Measurements from ENCODE around the gene GFRA4.

The GFRA4 gene

DNA sequence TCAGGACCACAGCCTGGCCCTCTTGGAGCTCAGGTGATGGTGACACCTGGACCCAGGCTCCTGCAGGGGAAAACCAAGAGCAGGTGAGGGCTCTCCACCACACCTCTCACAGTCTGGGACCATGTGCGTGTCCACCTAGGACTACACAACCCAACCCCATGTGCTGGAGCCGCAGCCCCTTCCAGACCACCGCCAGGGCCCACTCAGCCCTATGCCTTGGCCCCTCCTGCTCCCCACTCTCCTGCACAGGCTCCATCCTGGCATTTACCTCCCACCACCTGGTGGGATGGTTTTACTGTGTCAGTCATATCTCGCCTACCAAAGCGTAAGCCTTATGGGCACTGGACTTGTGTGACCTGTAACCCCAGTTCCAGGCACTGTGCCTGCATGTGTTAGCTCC, 31.7 kb upstream of the GFRA4 start:
- DNase-seq (ENCODE audit: low spot score) = no peak

DNA sequence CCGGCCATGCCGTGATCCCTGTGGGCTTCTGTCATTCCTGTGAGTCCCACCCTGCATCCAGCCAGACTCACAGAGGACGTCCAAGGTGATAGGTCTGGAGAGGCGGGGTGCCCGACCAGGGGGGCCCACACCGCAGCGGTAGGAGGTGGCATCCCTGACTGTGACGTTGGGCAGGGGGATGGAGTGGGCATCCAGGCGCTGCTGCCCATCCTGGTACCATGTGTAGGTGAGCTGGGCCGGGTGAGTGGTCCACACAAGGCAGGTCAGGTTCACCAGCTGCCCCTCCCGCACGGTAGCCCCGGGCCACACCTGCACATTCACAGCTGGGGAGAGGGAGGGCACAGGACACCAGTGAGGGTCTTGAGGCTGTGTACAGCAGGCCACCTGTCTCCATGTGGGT, 30.2 kb upstream of the GFRA4 start:
- DNase-seq (ENCODE audit: low spot score) = no peak

DNA sequence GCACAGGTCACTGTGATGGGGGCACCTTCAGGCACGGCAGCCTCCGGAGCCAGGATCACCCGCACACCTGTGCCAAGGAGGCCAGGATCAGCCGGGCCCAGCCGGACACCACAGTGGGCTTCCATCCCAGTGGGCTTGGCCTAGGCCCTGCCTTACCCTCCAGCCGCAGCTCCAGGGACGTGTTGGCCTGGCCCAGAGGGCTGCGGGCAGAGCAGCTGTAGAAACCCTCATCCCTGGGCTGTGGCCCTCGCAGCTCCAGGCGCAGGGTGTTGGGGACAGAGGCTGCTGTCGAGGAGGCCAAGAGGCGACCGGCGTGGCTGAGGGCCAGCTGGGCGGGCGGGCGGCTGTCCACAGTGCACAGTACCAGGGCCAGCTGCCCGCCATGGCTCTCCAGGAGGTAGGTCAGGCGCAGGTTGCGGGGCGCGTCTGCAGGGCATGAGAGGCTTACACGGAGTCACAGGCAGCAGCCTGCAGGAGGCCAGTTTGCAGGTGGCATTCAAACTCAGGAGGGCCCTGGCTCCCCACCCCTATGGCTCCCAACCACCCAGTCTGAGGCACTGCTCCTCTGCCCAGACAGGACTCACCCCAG, 29.6 kb upstream of the GFRA4 start:
- no peak for DNase-seq (ENCODE audit: low spot score)

DNA sequence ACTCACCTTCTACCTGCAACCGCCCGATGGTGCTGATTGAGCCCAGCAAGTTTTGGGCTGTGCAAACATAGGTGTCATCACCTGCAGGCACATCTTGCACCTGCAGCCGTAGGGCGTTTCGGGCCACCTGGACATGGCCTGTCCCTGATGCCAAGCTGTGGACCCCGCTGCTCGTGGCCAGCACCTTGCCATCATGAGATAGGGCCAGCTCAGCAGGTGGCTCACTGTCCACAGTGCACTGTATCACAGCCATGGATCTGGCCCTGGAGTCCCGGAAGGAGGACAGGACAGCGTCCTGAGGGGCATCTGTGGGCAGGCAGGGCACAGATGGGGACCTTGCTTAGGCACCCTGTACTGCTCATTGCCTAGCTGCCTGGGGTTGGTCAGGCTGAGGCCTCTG, 28.7 kb upstream of the GFRA4 start:
- DNase-seq (ENCODE audit: low spot score) = no peak

DNA sequence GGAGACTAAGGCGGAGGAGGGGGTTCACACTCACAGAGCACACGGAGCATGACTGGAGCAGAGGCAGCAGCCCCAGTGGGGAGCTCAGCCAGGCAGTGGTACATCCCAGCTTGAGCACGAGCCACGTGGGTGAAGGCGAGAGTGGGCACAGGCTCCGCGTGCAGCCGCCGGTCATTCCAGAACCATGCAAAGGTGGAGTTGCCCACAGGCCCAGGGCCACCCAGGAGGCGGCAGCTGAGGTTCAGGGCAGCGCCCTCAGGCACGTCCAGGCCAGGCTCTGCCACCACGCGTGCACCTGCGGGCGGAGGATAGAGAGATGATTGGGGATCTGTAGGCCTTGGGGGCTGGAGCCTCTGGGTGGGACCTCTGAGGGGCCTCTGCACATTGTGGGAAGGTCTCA, 28.1 kb upstream of the GFRA4 start:
- no peak for DNase-seq (ENCODE audit: low spot score)

DNA sequence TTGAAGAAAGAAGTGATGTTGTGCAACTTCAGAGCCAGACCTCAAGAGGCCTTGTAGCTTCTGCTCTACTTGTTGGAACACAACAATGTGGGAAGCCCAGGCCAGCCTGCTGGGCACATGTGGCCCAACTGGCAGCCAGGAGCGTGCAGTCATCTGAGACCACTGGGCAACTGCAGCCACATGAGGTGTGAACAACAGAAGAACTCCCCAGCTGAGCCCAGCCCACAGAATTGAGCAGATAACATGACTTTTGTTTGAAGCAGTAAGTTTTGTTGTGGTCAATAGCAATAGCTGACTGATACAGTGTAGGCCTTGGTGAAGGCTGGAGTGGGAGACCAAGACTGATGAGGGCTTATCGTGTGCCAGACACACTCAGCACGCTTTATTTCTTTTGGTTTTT, 27.2 kb upstream of the GFRA4 start:
- DNase-seq (ENCODE audit: low spot score) = no peak

DNA sequence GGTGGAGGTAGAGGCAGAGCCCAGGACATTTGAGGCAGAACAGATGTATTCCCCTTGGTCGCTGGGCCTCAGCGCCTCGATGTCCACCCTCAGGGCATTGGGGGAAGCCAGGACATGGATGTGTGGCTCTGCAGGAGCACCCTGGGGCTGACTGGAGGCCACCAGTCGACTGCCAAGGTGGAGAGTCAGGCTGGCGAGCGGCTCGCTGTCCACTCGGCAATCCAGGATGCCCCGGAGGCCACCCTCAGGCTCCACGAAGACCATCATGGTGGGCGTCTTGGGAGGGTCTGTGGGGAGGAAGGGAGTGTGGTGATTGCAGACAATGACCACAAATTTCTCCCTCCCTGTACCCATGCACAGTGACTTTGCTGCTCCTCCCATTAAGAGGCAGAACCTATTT, 26.8 kb upstream of the GFRA4 start:
- no peak for DNase-seq (ENCODE audit: low spot score)

DNA sequence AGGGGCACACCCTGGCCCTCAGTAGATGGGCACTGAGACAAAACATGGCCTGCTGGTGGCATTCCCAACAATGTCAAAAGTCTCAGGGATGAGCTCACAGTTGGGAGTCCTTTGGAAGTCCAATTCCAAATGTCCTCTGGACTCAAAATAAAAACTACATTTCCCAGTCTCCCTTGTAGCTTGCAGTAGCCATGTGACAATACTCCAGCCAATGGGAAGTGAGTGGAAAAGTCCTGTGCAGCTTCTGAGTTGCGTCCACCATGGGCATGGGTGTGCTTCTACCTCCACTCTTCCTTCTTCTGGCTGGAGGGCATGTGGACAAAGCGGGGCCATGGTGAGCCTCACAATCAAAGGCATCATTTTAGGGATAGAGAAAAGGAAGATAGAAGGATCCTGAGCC, 24.5 kb upstream of the GFRA4 start:
- no peak for DNase-seq (ENCODE audit: low spot score)

DNA sequence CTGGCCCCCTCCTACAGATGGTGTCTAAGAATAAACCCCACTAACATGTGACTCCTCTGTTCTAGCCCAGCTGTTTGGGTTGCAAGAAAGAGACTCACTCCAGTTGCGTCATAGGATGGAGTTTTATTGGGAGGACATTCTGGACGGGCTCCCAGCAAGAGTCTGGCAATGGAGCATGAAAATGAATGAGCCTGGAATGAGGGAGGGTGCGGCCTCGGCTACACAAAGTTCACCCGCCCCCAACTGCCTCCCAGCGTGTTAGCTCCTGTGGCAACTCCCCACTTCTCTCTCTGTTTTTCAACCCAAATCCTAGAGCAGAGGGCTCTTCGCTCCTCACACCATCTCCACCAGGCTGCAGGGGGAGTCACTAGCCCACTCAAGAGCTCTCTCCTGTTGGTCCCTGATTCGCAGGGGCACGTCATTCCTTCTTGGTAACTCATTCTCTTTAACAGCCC, 23.7 kb upstream of the GFRA4 start:
- DNase-seq (ENCODE audit: low spot score) = no peak

DNA sequence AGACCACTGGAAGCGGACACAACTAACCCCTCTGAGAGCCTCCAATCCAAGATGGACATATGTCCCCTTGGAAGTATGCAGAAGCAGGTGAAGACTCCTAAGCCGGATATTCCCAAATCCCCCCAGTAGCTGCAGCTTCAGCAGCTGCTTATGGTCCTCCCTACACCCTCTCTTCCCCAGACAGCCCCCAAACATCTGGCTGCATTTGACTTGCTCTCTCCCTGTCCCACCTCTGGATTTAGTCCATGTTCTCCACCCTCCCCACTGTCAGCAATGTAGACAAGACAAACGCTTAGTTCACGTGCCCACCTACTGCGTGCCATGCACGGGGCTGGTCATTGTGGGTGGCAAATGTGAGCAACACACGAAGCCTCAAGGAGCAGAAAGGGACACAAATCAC, 23.2 kb upstream of the GFRA4 start:
- no peak for DNase-seq (ENCODE audit: low spot score)

DNA sequence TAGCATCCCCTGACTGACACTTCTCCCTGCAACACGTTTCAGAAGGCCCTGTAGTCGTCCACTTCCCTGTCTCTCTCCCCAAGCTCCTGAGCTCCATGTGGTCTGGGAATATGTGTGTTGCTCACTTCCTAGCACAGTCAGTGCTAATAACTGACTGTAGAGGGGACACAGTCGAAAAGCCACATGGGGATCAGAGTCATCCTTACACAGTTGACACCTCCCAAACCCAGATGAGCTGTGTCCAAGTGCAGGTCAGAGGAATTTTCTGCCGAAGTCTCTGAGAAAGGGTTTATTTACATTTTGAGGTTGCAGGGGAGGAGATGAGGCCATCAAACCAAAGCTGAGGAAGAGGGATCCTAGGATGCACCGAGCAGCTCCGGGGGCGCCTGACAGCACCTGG, 22.1 kb upstream of the GFRA4 start:
- DNase-seq (ENCODE audit: low spot score) = no peak

DNA sequence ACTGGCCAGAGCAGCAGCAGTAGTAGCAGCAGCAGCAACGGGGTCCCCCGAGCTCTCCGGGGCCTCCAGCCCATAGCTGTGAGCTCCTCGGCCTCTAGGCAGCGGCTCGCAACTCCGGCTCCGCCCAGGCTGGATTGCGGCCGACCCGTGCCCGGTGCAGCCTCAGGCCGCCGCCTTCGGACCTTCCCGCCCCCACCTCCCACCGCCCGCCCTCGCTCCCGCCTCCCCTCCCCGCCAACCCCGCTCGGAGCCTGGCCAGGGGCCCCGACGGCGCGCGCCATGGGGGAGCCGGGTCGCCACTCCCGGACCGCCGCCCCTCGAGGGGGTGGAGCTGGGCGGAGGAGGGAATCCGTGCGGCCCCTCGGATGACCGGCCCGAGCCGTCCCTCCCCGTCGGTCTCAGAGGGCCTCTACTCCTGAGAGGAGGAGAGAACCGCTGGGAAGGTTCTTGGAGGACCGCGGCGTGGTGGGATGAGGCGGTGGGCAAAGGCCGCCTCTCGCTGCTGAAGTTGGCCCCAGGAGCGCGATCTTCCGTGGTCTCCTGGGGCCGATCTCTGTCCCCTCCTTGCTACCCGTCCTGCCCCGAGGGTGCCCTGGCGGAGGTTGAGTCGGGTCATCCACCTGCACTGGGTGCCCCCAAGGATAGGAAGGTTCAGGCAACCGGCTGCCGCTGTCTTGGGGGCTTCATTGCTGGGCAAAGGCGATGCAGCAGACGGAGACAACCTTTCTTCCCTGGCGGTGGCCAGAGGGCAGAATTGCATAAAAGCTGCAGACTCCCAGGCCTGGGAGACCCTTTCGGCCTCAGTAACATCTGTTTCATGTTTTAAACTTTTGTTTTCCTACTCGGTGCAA, 19.0 kb upstream of the GFRA4 start, which contains the start of gene ADAM33:
ADAM33 (minus strand) TSS at position 80 of the 851 bp plus-strand sequence; CDS start at position 74, 6 bp downstream.
- DNase-seq (ENCODE audit: low spot score) = no peak

DNA sequence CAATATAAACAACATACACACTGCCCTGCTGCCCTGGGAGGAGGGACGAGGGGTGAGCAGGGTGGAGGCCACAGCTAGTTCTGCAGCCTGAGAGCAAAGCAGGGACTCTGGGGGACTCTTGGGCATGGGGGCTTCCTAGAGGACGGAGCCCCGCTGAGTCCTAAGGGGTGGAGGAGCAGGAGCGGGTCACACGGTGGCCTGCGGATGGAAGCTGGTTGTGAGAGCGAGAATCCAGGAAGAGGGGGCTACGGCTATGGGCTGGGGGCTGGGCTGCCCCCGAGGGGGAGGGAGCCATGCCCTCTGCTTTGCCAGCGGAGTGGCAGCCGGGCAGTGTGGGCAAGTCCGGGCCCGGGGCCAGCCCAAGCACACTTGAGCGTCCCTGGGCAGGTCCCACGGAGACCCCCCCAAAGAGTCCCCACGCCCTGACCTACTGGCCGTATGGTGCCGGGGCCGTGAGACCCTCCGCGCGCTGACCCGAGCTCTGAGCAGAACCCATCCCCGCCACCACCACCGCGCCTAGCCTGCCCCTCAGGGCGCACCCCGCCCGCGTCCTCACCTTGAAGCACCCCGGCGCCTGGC, 18.2 kb upstream of the GFRA4 start:
- no peak for DNase-seq (ENCODE audit: low spot score)

DNA sequence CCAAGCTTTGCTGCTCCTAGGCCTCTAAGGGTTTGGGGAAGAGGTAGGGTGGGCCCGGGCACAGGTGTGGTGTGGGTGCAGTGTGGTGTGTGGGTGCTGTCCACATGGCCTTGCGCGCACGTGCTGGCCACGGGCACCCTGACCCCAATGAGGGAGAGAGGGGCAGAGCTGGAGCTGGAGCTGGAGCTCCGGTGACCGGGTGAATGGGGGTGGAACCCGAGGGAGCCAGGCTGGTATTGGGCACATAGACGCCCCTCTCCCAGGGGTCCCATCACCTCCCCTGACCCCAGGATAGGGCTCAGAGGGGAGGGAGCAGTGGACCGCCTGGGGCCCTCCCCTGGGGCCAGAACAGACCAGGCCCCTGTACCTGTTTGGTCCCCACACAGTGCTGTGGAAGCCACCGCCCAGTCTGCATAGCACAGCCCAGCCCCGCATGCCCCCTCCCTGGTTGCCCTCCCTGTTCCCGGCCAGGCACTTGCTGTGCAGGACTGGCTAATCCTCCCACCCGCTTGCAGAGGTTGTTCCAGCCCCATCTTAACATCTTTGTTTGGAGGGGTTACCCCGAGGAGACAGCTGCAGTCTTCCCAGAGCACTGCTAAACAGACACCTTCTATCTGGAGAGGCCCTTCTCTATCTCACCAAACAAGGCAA, 17.6 kb upstream of the GFRA4 start:
- no peak for DNase-seq (ENCODE audit: low spot score)

DNA sequence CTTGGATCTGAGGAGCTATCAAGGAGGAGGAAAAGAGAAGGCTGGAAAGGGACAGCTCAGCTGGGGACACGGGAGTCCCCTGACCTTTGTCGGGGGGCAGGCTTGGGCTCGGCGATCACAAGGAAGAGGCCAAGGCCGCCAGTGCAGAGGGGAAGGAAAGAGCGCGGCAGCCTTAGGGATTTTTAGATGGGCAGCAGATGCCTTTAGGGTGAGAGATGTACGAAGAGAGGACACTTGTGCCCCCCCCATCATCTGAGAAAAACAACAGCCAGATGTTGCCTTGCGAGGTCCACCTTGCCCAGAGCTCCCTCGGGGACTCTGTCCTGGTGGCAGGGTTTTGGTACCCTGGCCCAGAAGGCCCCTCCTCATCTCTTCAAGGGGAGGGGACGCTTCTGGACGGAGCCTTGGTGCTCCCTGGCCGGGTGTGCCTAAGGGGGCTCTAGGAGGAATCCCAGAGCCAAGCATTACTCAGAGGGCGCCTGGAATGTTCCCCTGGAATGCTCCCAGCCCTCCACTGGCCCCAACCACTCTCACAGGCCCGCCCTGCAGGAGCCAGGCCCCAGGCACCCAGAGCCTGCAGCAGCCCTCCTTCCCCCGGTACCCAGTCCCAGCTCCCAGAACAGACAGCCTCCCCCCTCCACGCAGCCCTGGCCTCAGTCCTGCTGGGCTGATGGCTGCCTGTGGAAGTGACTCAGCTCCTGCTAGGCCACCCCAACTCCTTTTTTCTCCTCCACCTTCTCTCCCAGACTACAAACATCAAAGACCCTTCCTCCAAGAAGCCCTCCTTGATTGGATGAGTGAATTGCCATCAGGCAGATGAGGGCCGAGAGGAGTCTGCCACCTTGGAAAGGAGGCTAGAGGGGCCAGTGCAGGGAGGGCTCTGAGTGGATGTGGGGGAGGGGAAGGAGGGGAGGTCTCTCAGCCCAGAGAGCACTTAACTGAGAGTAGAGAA, 16.8 kb upstream of the GFRA4 start:
- no peak for DNase-seq (ENCODE audit: low spot score)

DNA sequence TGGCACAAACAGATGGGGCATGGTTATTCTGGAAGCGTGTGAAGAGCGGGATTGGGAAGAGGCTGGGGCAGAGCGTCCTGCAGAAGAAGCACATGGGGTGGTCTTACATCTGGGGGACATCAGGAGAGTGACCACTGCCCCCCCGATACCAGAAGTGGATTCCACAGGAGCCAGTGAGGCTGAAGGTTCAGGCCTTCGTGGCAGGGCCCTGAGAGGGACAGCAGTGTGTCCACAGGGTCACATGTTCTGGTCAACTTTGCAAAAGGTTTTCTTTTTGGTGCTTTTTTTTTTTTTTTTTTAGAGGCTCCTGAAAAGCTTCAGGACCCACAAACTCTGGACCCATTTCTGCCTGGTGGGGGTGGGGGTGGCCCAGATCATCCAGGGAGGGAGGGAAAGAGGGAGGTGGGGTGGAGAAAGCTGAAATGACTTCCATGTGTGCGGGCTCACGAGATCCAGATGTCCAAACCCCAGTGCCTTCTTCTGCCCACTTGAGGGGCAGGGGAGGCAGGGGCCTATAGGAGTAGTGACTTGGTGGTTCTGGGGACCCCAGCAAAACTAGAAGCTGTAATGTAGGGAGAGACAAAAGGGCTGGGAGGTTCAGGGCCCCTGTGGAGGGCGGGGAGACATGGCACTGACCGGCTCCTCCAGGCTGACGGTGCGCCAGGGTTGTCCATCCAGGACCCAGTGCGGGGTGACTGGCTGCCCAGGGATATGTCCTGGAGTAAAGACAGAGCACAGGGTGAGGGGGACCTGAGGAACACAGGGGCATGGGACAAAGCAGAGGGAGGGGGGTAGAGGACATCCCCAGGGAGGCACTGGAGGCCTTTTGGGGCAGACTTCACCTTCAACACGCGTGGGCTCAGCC, 15.9 kb upstream of the GFRA4 start:
- no peak for DNase-seq (ENCODE audit: low spot score)

DNA sequence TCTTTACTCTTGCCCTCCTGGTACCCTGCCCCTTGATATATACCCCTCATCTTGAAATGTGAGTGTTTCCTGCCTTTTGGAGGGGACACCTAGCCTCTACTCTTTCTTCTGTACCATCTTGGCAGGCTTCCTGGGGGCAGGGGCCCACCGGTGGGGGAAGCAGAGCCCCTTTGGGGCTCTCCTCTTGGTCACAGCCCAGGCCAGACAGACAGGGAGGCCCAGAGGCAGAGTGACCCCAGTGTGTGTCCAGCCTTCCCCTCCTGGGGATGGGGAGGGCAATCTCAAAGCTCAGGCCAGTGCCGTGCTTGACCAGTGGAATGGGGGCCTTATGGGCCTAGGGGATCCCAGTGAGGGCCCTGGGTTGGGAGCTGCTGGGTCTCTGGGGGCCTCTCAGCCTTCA, 15.0 kb upstream of the GFRA4 start:
- no peak for DNase-seq (ENCODE audit: low spot score)

DNA sequence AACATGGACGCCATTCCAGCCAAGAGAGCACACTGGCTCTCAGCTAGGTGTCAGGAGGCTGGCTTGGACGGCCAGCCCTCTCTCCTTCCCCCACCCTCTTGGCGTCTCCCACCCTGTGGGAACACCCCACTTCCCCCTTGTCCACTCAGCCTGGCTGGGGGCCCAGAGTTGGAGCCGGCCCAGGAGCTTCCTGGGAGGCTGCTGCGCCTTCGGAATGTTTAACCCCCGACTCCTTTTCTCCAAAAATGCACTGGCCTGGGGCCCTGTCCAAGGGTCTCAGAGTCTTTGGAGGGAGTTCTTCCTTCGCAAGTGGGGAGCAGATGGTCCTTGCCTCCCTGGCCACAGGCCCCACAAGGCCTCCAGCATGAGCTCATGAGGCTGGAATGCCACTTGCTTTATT, 14.5 kb upstream of the GFRA4 start:
- no peak for DNase-seq (ENCODE audit: low spot score)

DNA sequence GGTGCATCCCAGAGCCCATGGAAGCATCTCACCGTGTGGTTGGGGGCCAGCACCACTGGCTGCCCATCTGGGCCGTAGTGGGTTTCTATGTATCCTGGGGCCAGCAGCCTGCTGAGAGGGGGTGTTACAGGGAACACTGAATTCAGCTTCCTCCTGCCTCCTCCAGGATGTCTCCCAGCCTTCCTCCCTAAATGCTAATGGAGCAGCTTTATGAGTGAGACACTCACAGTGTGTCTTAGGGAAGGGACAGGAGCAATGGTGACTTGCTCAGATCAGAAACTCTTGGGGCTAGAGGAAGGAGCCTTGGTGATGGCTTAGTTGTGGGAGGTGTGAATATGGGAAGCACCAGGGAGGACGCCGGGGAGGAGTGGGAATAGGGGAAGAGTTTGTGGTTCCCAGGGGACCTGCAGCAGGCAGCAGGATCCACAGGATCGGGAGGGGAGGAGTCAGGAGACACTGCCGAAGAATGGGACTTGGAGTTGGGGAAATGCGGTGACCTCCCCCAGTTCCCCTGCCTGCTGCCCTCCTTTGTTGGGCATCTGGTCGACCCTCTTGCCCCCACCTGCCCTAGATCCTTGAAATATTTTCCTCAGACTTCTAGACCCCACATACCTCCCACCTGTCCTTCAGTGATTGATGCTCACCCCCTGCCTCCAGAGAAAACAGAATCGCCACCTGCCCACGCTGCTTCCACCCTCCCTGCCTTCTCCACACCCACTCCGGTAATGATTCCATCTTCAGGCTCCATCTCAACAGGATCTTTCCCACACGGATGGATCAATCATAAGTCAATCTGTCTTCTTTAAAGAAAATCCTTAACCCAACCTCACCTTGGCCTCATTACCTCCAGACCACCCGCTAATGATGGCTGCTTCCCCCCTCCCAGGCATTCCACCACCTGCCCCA, 12.0 kb upstream of the GFRA4 start:
- DNase-seq (ENCODE audit: low spot score) = no peak

DNA sequence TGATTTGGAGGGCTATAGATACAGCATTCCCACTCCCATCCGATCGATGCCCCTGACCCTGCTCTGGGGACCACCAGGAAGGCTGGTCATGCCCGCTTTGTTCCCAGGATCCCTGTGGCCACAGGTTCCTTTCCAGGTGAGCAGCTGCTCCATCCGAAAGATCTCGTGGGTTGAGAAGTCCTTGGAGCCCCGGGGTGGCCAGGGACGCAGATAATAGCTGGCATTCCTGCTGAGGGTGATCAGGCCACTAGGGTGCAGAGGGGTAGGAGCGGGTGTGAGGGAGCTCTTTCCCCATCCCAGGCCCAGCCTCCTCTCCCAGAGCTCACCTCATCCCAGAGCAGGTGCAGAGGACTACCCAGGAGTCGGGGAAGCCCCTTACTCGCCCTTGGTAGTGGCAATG, 11.2 kb upstream of the GFRA4 start:
- no peak for DNase-seq (ENCODE audit: low spot score)

All from CD4-positive, alpha-beta T cell treated with Interleukin-2 at 100 ng/mL for 4 hours (primary cell).